8988T (cell line): ENCODE data around the gene LSM8.
"Not testable (repeated sequence)": the region's sequence is repeated elsewhere in the genome, so short reads cannot be mapped to it uniquely, and the experiment has no call there.

Source experiments
- DNase-seq: peaks from one replicate; pipeline ENCODE4 v3.0.0; 2011

The LSM8 gene

GRCh38 chr7:118183786-118184564 lies at the start of gene LSM8:
TSS of gene LSM8 (plus strand) at chr7:118184164. CDS start at chr7:118184224, 60 bp downstream.
- DNase-seq, result peak; percentile 57

- DNase-seq, result not testable (repeated sequence)
These were observed 49.5 kb upstream of the LSM8 start for GRCh38 chr7:118134420-118134819.

DNA sequence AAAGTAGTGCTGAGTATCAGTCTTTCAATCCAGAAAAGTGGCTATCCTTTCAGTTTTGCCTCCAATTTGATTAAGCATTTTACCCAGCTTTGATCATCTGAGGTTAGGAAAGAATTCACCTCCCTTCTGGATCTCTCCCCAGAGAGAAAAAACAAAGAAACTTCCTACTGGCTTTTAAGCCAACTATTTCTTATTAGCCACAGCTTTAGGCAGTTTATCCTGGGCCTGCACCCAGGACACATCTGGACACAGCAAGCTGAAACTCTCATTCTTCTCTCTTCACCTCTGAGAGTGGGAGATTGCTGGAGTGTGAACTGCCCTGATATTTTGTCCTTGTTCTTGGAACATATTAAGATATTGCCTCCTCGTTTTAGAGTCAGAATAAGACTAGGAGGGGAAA lies 43.5 kb upstream of the LSM8 start:
- DNase-seq, result no peak

GRCh38 chr7:118142012-118142411 lies 42.0 kb upstream of the LSM8 start:
- no peak for DNase-seq

GRCh38 chr7:118148930-118149329 lies 35.0 kb upstream of the LSM8 start:
- DNase-seq, result no peak

GRCh38 chr7:118149394-118149793 lies 34.6 kb upstream of the LSM8 start:
- DNase-seq, result no peak

DNA sequence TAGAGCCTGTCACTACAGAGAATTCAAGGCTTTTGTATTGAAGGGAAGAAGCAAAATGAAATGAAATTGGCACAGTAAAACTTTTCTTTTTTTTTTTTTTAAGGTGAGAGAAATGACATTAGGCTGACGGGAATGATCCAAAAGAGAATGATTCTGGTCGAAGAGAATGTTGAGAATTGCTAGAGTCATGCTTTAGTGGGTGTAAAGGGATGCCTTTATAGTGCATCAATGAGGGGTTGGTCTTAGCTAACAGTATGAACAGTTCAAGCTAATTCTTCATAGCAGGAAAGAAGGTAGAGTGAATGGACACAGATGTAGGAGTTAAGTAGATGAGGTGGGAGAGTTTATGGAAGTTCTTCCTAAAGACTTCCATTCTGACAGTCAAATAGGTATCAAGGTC lies 32.3 kb upstream of the LSM8 start:
- DNase-seq, result no peak

- no peak for DNase-seq
These were observed 31.8 kb upstream of the LSM8 start for GRCh38 chr7:118152149-118152548.

DNA sequence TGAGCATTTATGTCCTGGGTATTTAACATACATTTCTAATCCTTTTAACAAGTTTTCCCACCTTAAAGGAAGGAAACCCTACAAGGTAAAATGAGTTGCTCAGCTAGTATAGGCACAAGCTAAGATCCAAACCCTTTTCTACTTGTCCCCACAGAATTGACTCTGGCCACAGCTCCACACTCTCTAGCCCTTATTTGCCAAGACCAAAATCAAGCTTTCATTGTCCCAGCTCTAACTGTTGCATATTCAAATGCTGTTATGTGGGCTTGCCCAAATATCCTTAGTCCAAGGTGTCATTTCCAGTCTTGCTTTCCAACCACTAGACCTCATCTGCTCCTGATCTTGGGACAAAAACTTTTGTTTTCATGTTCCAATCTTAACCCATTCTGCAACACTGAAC lies 31.3 kb upstream of the LSM8 start:
- no peak for DNase-seq

DNA sequence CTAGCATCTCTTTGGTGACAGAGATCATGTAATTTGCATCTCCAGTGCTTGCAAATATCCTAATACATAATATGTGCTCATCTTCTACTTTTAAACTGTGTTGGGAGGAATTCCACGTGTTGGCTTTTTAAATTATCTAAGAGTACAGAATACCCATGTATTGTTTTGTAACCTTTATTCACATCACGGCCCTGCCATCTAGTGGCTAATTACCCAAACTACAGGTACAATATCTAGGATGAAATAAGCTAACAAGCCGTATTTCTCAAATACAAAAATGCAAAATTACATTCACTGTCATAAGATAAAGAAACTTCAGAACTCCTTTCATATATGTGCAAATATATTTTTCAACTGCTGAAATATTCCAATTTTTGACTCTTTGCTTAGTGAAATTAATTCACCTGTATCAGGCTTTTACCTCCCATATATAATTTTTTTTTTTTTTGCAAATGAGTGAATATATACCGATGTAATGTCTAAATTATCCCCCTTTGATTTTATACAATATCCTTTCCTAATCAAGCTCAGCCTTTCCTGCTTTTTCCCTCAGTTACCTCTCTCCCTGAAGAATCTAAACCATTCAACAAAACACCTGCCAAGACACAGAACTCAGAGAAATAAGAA lies 30.3 kb upstream of the LSM8 start:
- no peak for DNase-seq

GRCh38 chr7:118158766-118159165 lies 25.2 kb upstream of the LSM8 start:
- no peak for DNase-seq

DNA sequence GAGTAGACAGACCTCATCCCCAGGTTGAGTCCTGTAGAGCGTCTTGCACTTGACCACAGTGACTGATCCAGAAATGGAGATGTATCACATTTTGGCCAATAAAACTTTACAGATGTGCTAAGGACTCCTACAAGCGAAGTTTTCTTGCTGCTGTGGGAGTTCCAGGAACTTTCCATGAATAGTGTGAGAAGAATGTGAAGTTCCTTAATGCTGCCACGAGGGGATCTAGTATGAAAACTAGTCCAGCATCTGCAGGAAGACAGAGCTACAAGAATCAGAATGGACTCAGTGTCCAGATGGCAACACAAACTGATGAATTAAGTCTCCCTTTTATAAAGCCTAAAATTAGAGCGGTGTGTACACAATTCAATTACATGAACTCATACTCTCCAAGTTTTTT lies 14.8 kb upstream of the LSM8 start:
- no peak for DNase-seq

DNA sequence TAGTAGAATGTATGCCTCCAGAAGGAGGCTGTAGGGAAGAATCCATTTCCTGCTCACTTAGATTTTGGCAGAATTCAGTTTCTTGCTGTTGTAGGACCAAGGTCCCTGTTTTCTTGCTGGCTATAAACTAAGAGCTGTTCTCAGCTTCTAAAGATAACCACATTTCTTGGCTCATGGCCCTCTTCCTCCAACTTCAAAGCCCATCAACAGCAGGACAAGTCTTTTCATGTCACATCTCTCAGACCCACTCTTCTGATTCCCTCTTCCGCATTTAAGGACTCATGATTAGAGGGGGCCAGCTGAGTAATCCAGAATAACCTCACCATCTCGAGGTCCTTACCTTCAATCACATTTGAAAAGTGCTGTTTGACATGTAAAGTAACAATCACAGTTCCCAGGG lies 8.2 kb upstream of the LSM8 start:
- DNase-seq, result no peak

GRCh38 chr7:118179191-118179590 lies 4.8 kb upstream of the LSM8 start:
- DNase-seq, result no peak

DNA sequence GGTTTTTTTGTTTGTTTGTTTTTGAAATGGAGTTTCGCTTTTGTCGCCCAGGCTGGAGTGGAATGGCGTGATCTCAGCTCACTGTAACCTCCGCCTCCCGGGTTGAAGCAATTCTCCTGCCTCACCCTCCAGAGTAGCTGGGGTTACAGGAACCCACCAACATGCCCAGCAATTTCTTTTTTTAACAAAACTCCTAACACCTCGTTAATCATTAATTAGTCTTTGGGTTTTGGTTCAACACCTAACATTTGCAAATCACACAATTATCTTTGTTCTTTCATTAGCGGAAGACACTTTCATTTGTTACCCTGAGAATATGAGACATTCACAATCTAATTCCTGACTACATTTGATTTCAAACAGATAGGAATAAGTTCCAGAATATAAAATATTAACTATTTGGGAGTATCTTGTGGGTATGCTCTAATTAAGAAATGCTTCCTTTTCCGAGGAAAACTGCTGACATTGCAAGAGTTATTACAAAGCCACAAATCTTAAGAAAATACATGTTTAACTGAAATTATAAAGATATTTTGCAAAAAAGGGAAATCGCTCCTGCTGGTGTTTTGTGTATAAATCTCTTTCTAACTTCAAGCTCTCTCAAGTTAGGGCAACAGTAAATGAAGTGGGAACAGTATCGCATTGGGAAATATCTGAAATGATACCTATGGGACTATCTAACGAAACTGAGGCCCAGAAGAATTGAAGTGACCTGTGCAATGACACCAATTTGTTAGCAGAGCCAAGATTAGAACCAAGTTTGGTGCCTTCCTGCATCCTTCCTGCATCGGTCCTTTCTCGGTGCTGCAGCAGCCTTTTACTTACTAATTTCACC lies 1.2 kb upstream of the LSM8 start:
- DNase-seq, result no peak

- DNase-seq, result no peak
These were observed 557 bp upstream of the LSM8 start for GRCh38 chr7:118183428-118183785.

DNA sequence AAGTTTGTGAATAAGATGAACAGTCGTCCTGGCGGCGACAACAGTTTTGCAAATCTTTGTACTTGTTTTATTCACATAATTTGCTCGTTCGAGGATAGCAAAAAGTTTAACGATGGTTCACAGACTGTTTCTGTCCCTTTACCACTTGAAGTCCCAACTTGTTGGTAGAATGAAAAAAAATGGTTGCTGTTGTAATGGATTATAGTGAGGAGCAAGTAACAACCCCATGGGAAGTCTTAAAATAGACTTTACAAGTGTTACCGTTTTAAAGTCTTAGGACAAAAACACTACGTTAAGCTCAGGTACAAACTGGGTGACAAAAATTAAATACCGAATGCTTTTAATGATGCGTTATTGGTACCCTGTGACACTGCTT lies 589 bp downstream of the LSM8 start:
- DNase-seq, result no peak

DNA sequence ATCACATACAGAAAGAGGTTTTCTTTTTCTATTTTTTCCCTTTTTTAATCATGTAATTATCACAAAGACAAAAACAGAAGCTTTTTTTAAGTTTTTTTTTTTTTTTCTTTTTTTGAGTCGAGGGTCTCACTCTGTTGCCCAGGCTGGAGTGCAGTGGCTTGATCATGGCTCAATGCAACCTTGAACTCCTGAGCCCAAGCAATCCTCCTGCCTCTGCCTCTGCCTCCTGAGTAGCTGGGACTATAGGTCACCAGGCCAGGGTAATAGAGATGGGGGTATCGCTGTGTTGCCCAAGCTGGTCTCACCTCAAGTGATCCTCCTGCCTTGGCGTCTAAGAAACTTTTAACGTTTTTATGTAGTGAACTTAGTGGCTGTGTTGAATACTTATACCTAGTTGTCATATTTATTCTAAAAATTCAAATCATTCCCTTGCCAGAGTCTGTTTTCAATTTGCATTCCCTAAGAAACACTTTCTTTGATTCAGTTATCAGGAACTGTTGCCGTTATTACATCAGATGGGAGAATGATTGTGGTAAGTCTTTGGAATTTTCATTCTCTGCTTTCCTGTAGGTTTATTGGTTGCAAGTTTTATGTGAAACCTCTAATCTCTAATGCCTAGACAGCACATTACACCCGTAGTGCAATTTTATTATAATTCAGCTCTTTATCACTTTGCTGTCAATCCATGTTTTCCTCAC lies 1.3 kb downstream of the LSM8 start:
- DNase-seq, result no peak

DNA sequence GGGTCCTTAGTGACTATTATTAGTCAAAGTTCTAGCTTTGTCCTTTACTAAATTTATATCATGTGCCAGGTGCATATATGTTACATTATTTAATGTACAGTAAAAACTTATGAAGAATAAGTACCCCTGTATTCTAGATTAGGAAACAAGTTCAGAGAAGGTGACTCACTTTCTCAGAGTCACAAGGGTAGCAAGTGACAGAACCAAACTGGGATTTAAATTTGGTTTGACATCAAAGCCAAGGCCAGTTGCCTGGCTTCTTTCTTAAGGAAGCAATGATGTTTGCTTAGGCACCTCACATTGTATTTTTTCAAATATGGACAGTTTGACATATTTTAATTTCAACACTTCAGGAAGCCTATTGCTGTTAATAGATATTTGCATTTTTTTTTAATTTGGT lies 2.5 kb downstream of the LSM8 start:
- DNase-seq, result no peak

DNA sequence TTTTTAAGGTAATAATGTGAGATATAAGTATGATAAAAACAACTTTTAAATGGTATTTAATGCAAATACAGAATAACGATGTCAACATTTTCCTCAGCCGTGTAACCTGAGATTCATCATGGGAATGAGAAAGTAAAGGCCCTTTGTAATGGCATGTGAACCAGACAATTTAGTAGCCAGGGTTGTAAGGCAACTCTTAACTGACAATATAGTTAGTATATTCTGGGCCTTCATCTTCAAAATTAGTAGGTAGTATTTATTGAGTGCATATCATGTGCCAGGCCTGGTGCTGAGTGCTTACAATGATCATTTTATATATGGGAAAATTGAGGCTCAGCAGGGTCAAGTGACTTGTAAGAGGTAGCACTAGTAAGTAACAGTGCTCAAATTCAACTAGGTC lies 10.6 kb downstream of the LSM8 start:
- DNase-seq, result no peak

GRCh38 chr7:118195837-118196474 lies 12.0 kb downstream of the LSM8 start:
- DNase-seq, result no peak

DNA sequence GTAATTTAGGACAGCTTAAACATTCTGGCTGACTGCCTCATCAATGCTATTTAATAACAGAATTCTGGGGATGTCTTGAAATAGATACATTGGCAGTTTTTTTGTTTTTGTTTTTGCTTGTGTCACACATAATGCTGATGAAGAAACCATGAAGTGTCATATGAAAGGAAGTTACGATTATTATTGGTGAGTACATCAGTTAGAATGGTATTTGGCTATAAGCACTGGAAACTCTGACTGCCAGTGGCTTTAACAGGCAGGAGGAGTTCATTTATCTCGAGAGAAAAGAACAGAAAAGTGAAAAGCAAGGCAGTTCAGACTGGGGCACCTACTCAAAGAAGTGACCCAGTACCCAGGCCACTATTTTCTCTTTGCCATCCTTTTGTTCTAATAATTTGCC lies 18.1 kb downstream of the LSM8 start:
- DNase-seq, result no peak
